Neural cell (in vitro differentiated cells): ENCODE results near the gene ABHD17B.

Experiments
- CTCF ChIP-seq: fragments of 450-650 bp; IDR thresholded peaks from 2 replicates; pipeline ENCODE4 v1.5.1; 2014; ENCODE audit warnings: antibody characterized with exemption, mild to moderate bottlenecking, moderate library complexity; ENCODE audit not compliant: poor library complexity, severe bottlenecking
- EP300 ChIP-seq: fragments of 450-650 bp; conservative IDR thresholded peaks from 2 replicates; pipeline ENCODE4 v1.6.1; 2014; ENCODE audit warnings: antibody characterized with exemption, mild to moderate bottlenecking, moderate library complexity; ENCODE audit not compliant: poor library complexity, severe bottlenecking
- EZH2 ChIP-seq: fragments of 200-600, 300-800 bp; shearing (Covaris generic), sonication (generic); IDR thresholded peaks from 2 replicates; pipeline ENCODE4 v1.6.1; 2014; ENCODE audit warnings: antibody characterized with exemption, low read length, borderline replicate concordance, mild to moderate bottlenecking; ENCODE audit not compliant: insufficient read depth, poor library complexity, severe bottlenecking
- MXI1 ChIP-seq: fragments of 450-650 bp; conservative IDR thresholded peaks from 2 replicates; pipeline ENCODE4 v1.6.1; 2014; ENCODE audit warnings: antibody characterized with exemption, mild to moderate bottlenecking; ENCODE audit not compliant: poor library complexity, severe bottlenecking
- TAF1 ChIP-seq: IDR thresholded peaks from 2 replicates; pipeline ENCODE4 v1.6.1; 2012; ENCODE audit warnings: low read depth

GRCh38 chr9:71910650-71911060 is 338 bp downstream of the ABHD17B start:
- TF ChIP-seq CTCF (no peak), MXI1 (no peak), TAF1 (no peak), EP300 (peak; percentile 20), EZH2 (no peak)
